Measurements from ENCODE around the gene ZMYND10. TPM values are rescaled to one million over a fixed set of nuclear protein-coding genes. Genes with fewer than 3 reads are reported as not detected.

The ZMYND10 gene
- total RNA-seq, 1 donor from 2014 or later, result 0.26 TPM

DNA sequence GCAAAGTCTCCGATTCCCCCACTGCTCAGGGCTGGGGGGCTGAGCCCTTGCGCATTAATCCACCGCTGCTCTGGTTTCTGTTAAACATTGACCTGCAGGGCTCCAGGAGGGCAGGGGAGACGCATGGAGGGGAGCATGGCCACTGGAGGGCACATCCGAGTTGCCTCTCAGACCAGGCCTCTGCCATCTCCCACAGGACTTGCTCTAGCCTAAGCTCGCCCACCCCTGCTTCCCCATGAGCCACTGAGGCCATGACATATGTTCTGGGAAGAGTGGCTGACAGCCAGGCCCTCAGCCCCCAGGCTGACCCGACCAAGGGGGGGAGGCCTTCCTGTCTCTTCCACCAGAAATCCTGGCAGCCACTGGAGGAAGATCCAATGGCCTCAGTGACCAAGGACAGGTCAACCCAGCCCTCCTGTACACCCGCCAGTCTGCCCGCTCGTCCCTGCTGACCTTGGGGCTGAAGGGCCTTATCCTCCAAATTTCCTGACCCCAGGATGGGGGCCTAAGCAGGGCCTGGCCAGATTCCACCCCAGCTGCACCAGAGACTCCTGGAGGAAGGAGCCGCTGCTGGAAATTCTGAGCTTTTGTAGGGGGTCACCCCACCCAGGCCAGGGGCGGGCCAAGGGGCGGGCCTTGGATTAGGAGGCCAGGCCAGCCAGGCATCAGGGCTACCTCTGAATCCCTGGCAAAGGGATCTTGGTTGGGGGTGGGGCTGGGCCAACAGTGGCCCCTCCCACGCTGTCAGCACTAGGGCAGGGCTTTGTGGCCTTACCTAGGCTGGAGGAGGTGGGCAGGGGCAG is 42.3 kb downstream of the ZMYND10 start, which contains the start of gene HYAL1:
Gene HYAL1 (minus strand): TSS at position 562 of the 803 bp plus-strand sequence. CDS start 618 bp downstream, outside the sequence.
- no peak for DNase-seq (ENCODE audit: low spot score)

DNA sequence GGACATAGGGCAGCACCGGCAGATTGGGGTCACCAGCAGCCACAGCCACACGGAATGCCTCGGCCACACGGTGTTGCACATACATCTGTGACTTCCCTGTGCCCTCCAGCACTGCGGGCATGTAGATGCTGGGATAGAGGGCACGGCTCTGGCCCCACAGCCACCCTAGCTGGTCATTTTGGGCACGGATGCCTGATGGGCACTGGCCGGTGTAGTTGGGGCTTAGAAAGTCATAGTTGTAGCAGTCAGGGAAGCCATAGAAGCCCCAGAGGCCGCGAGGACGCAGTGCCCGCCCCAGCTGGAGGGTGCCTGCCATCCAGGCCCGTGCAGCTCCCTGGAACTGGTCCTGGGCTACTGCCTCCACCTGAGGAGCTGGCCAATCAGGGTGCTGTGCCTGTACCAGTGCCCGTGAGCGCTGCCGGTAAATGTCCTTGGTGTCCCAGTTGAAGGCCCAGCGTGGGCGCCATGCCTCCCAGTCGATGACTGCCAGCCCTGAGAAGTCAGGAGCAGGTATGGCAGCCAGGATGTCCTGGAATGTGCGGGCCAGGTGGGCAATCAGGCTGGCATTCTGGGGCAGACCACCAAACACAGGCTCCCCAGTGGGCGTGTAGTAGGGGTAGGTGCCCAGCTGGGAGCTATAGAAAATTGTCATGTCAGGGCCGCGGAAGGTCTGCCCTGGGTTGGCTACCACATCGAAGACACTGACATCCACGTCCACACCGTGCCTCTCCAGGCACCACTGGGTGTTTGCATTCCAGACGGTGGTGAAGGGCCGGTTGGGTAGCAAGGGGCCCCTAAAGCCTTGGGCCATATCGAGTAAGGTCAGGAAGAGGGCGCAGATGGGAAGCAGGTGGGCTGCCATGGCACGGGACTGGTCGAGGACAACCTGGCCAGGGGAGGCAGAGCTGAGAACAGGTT is 43.2 kb downstream of the ZMYND10 start:
- DNase-seq (ENCODE audit: low spot score), result no peak

DNA sequence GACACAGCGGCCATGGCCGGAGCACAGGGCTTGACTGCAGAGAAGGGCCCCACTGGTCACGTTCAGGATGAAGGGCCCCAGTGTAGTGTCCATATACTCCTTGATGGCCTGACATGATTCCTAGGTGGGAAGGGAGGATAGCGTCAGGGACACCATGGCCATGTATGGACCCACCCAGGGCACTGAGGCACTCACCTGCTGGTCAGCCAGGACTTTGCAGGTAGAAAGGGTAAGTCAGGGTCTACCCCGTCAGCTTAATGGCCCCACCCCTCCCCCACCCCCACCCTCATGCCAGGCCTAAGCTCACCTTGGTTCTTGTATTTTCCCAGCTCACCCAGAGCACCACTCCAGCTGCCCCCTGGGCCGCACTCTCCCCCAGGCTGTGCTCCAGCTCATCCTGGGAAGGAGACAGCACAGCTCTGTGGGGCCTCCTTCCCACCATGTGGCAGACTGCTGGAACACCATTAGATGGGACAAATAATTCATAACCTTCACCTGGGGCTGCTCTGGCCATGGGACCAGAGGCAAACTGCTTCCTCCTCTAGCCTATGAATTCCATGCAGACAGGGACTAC is 44.8 kb downstream of the ZMYND10 start:
- DNase-seq (ENCODE audit: low spot score), result no peak

DNA sequence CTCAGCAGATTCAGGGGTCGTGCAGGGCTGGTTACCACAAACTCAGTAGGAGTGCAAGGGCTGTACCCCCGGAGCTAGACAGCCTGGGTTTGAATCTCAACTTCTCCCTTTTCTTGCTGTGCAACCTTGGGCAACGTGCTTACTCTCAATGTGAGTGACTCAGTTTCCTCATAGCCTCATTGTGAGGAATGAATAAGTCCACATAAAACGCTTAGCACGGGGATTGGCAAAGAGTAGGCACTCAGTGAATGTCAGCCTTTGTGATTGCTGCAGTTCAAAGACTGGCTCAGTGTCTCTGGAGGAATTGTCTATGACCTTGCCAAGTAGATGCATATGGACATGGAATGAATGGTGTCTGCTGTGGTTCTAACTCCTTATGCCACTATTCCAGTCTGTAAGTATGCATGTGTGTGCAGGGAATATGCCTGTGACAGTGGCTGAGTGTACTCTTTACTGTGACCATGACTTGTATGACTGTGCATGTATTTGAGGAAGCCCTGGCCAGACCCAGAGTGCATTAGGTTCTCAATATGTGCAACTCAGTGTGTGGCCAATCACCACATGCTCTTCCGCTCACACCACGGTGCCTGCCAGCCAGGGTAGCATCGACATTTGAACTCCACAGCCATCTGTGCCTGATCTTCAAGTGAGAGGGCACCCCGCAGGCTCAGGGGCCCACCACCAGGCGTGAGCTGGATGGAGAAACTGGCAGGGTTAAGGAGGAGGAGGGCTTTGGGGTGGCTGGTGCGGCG is 45.4 kb downstream of the ZMYND10 start:
- DNase-seq (ENCODE audit: low spot score), result no peak

DNA sequence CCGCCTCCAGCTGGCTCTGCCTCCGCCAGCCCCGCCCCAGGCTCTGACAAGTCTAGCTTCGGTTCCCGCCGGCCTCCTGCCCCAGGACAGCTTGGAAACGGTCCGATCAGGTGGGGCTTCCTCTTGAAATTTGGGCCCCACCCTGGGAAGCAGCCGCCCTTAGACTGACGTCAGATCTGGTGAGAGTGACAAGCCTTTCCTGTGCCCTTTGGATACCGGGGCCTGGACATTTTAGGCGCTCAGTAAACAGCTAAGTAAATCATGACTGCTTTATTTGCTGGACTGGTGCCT is 45.9 kb downstream of the ZMYND10 start:
- DNase-seq (ENCODE audit: low spot score), result no peak

DNA sequence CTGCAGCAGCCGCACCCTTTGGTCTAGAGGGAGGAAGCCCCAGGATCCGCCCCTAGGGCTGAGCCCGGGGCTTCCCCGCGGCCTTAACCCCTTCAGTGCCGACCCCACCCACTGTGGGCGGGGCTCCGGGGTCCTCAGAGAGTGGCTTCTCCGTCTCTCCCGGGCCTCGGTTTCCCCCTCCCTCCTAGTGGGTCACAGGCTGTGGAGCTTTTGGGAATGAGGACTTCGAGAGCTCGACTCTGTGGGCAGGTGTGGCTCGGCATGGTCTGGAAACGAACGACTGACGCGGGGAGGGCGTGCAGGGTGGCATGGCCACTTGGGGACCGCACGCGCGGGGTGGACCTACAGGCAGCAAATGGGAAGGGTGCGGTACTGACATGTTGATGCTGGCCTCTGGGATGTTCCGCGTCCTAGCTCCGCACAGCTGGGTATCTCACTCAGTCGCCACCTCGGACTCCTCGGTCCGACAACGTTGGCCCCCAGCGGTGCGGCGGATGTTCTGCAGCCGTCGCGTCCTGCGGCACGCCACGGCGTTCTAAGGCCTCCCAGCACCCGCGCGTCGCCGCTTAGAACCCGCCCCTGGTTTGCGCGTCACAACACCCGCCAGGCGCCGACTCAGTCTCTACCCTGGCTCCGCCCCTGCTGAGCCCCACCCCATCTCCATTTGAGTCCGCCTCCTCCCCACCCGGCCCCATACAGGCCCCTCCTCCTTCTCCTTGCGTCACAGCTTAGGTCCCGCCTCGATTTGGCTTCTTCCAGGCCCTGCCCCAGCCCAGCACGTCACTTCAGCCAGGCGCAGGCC is 46.5 kb downstream of the ZMYND10 start, which contains the start of the genes HYAL3 and NAA80:
Gene HYAL3 (minus strand): TSS at position 570 of the 802 bp plus-strand sequence. CDS start 3,803 bp downstream, outside the sequence.
Gene NAA80 (minus strand): TSS at position 570 of the 802 bp plus-strand sequence. CDS start 1,942 bp downstream, outside the sequence.
- DNase-seq (ENCODE audit: low spot score), result peak; percentile 100

DNA sequence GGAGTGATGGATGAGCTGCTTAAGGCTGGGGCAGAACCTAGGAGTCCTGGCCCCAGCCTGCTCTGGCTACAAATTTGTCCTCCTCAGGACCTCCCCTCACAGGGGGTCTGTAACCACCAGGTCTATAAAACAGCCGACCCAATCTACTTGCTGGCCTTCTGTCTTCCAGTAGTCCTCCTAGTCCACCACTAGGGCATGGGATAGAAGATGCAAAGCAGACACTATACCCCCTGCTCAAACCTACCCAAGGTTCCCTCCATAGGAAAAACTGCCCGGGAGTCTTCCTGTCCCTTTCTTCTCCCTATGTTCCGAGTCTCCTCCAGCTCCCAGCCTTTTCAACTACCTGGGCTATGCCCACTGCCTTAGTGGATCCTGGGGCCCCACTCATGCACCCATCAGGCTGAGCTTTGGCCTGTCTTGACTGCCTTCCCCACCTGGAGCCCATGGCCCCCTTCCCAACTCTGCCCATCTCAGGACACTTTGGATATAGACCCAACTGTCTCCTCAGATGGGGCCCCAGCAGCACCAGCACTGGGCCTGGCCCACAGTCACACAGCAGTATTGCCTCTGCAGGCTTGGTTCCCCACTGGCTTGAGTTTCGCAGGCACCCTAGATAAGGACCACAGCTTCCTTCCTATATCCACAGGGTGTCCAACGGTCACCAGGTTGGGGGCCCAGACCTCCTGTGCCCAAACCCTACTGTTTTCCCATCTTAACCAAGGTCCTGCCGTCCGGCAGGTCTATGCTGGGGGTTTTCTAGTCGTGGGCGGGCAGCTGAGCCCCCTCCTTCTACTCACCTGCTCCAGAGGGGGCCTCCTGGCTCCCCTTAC is 47.4 kb downstream of the ZMYND10 start:
- DNase-seq (ENCODE audit: low spot score), result no peak

DNA sequence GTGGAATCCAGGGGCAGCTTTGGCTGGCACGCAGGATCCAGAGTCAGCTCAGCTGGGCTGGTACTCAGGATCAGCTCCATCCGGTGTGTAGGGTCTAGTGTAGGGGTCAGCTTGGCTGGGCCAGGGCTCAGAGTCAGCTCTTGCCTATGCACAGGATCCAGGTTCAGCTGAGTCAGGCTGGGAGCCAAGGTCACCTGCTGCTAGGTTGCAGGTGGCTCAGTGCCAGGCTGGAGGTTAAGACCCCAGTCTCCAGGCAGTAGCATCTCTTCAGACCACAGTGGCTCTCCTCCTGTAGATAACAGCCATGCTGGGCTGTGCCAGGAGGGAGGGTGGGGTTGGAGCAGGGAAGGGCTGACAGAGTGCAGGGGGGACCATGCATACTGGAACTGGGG is 48.2 kb downstream of the ZMYND10 start:
- no peak for DNase-seq (ENCODE audit: low spot score)

DNA sequence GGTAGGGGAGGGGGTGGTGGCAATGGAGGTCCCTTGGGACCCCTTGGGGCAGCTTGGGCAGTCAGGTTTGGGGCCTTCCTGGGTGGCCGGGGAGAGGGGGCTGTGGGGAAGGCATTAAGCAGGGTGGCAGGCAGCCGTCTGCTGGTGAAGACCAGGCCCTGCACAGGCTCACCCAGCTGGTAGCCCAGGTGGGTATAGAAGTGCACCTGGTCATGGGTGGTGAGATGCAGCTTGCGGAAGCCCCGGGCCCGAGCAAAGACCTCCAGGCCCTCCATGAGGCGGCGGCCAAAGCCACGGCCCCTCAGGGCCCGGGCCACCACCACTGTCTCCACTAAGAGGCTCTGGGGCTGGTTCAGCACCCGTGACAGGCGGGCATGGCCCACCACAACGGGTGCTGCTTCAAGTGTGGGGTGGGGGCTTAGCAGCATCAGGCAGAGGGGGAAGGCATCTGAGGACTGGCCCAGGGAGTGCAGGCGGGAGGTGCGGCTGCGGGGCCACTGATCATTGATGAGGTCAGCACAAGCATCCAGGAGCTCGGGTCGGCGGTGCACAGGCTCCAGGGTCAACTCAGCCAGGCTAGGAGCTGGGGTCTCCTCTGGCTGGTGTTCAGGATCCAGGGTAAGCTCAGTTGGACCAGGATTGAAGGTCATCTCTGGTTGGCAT is 48.7 kb downstream of the ZMYND10 start:
- DNase-seq (ENCODE audit: low spot score), result no peak

DNA sequence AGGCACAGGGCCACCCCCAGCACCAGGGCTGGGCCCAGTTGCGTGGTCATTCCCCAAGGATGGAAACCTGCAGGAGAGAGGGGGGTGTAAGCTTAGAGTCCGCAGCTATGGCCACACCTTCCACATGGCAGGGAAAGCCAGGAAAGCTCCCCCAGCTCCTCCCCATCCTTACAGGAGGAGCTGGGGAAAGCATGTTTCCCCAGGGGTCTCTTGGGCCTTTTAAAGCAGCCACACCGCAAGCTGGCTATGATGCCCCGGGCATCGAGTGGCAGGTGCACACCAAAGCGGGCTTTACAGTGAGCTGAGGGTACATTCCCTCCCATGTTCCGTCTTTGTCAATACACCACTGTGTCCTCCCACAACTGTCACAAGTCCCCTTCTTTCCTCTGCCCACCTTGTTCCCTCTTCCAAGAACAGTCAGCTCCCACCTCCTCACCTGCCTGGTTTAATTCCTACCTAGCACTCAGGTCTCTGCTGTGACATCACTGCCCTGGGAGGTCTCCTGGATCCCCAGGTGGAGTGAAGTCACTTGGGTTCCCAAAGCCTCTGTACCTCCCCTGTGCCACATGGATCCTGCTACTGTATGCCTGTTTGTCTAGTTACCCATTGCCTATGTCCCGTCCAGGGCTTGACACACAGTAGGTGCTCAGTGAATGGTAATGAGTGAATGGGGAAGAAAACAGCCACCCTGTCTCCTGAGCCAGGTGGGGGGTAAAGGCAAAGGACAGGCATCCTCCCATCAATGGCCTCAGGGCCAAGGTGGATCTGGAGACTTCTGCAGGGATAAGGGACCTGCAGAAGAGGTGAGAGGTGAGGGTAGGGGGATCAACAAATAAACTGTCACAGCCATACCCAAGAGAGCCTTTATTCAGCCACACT is 49.7 kb downstream of the ZMYND10 start:
- DNase-seq (ENCODE audit: low spot score), result no peak

DNA sequence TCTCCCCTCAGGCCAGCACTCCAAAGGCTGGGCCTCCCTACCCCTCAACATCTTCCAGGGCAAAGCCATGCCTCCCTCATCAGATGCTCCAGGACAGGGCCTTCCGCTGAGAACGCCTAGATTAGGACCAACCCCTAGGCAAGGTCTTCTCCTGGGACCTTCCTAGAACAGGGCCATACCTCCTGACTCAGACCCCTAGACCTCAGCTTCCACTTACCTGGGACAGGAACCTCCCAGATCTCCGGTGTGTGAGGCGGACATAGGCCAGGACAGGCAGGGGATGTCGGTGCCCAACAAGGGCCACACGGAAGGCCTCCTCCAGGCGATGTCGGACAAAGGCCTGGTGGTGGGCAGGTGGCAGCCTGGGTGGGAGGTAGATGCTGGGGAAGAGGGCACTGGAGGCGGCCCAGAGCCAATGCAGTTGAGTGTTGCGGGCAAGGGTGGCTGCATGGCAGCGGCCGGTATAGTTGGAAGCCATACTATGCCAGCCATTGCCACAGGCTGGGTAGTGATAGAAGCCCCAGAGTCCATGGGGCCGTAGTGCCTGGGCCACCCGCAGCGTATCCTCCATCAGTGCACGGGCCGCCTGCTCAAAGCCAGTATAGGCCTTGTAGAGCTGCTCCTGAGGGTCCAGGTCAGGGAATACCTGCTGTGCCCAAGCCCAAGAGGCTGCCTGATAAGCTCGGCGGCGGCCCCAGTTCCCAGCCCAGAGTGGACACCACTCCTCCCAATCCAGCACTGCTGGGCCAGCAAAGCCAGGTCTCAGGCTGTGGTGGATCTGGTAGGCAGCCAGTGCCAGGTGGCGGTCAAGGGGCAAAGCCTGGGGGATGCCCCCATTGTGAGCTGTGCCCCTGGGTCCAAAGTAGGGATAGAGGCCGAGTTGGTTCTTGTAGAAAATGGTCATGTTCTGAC is 50.8 kb downstream of the ZMYND10 start:
- no peak for DNase-seq (ENCODE audit: low spot score)

DNA sequence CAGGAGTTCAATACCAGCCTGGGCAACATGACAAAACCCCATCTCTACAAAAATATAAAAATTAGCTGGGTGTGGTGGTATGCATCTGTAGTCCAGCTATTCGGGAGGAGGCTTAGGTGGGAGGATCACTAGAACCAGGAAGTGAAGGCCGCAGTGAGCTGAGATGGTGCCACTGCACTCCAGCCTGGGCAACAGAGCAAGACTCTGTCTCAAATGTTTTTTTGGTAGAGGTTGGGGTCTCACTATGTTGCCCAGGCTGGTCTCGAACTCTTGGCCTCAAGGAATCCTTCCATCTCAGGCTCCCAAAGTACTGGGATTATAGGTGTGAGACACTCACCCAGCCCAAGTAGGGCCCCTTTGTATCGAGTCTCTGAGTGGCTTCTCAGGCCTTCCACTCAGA is 51.4 kb downstream of the ZMYND10 start:
- DNase-seq (ENCODE audit: low spot score), result no peak

DNA sequence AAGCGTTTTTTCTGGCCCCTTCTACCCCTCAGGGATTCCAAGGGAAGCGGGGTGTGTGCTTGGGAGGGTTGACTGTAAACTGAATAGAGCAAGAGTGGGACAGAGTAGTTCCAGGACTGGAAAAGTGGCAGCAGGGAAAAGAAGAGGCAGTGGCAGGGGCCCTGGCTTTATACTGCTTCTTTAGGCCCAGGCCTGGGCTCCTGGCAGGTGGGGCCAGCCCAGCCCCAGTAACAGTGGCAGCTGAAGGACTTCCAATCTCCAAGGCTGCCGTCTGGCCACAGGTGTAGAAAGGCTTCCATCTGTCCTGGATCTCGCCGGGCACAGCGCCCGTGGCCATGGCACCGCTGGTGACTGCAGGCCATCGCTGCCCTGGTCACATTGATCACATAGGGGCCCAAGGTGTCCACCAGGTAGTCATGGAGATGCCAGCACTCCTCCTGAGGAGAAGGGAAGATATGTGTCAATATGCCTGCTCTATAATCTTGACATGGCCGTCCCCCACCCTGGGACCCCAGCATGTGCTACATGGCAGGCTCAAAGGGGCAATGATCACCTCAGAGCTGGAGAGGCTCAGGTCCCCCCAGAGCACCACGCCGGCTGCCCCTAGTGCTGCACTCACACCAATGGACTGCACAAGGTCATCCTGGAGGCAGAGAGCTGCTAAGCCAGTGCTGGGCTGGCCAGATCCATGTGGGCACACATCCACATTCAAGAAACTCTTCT is 52.3 kb downstream of the ZMYND10 start:
- DNase-seq (ENCODE audit: low spot score), result no peak

DNA sequence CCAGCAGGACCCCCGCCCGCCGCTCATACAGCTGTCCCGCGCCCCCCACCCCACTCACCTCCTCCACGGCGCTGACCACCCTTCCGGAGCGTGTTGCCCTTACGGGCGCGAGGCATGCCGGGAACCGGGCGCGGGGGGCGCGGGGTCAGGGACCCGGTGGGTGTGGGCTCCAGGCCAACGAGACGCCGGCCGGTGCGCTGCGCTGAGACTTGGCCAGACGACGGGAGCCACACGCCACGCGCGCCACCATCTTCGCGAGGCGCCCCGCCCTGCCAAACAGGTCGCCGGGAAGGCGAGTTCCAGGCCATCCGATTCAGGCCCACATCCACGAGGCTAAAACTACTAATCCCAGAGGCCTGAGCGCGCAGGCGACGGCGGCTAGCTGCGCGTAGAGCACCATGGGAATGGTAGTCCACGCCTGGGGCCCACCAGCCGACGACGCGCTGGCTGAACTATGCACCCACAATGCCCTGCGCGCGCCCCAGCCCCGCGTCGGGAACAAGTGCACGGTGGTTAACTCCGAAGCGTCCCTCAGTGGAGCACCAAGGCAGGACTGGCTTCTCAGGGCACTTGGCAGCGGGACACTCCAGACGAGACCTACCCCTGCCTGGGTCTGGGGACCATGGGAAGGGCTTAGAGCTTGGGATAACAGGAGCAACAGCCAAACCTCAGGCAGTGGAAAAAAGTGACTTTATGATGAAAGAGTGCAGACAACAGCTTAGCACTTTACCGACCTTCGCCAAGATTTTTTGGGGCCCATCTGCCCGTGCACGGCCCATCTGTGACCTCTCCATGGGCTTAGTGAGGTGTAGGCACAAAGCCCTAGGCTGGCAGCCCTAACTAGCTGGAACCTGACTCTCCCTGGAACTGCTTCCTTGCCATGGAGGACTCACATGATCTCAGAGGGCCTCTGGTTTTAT is 53.1 kb downstream of the ZMYND10 start, which contains the start of gene IFRD2:
Gene IFRD2 (minus strand): TSS at position 271 of the 920 bp plus-strand sequence. CDS start 155 bp downstream, at position 116.
- DNase-seq (ENCODE audit: low spot score), result peak; percentile 98

Measured in ureter (tissue), 1 donor.